HepG2 (cell line): ENCODE data around the gene PSMB3. TPM values are rescaled to one million over a fixed set of nuclear protein-coding genes. Genes with fewer than 3 reads are reported as not detected.
A peak's percentile ranks its signal among the peaks of the same experiment; 100 is the strongest.

ENCODE experiments used
- CCDC6 ChIP-seq: sonication (generic); formaldehyde crosslinking; IDR thresholded peaks from 2 replicates; pipeline ENCODE4 v1.8.1; 2022; ENCODE audit warnings: mild to moderate bottlenecking, missing genetic modification reagents, moderate library complexity
- CSRNP1 ChIP-seq: sonication (generic); formaldehyde crosslinking; IDR thresholded peaks from 2 replicates; pipeline ENCODE4 v1.8.1; 2023; ENCODE audit warnings: mild to moderate bottlenecking, missing genetic modification reagents
- CTCF ChIP-seq: sonication (generic); formaldehyde crosslinking; IDR thresholded peaks from 2 replicates; pipeline ENCODE4 v1.5.0; 2020; ENCODE audit warnings: mild to moderate bottlenecking, missing genetic modification reagents, moderate library complexity
- FOXJ3 ChIP-seq: sonication (generic); formaldehyde crosslinking; IDR thresholded peaks from 2 replicates; pipeline ENCODE4 v1.4.0; 2020; ENCODE audit warnings: missing genetic modification reagents, mild to moderate bottlenecking, borderline replicate concordance
- HDAC6 ChIP-seq: fragments of 200-600 bp; sonication (generic); IDR thresholded peaks from 2 replicates; pipeline ENCODE4 v1.7.0; 2017; ENCODE audit warnings: mild to moderate bottlenecking, antibody characterized with exemption, low read length, low read depth
- JUND ChIP-seq: sonication (generic); formaldehyde crosslinking; IDR thresholded peaks from 2 replicates; pipeline ENCODE4 v1.8.0; 2022; ENCODE audit warnings: mild to moderate bottlenecking, missing genetic modification reagents
- MZF1 ChIP-seq: sonication (generic); formaldehyde crosslinking; IDR thresholded peaks from 2 replicates; pipeline ENCODE4 v1.8.1; 2023; ENCODE audit warnings: mild to moderate bottlenecking, missing genetic modification reagents, borderline replicate concordance
- NR0B2 ChIP-seq: sonication (generic); formaldehyde crosslinking; IDR thresholded peaks from 2 replicates; pipeline ENCODE4 v1.4.0; 2020; ENCODE audit warnings: mild to moderate bottlenecking, missing genetic modification reagents
- PCBP1 ChIP-seq: fragments of 200-400 bp; formaldehyde crosslinking; IDR thresholded peaks from 2 replicates; pipeline ENCODE4 v1.6.1; 2017; ENCODE audit warnings: mild to moderate bottlenecking, low read depth, low read length, borderline replicate concordance
- RARA ChIP-seq: IDR thresholded peaks from 2 replicates; pipeline ENCODE4 v1.6.1; 2016; ENCODE audit warnings: missing genetic modification reagents, missing compliant biosample characterization
- SATB2 ChIP-seq: sonication (generic); formaldehyde crosslinking; IDR thresholded peaks from 2 replicates; pipeline ENCODE4 v1.5.0; 2020; ENCODE audit warnings: missing genetic modification reagents
- SIN3B ChIP-seq: fragments of 150-350 bp; IDR thresholded peaks from 2 replicates; pipeline ENCODE4 v1.6.1; 2014; ENCODE audit warnings: low read length
- SMAD1 ChIP-seq: sonication (generic); formaldehyde crosslinking; IDR thresholded peaks from 2 replicates; pipeline ENCODE4 v1.4.0; 2020; ENCODE audit warnings: missing genetic modification reagents, low read depth, mild to moderate bottlenecking, borderline replicate concordance
- YEATS4 ChIP-seq: sonication (generic); formaldehyde crosslinking; IDR thresholded peaks from 2 replicates; pipeline ENCODE4 v1.4.0; 2020; ENCODE audit warnings: missing genetic modification reagents, borderline replicate concordance
- ZNF430 ChIP-seq: sonication (generic); formaldehyde crosslinking; IDR thresholded peaks from 2 replicates; pipeline ENCODE4 v1.9.0; 2021; ENCODE audit warnings: mild to moderate bottlenecking, missing genetic modification reagents
- ZNF512 ChIP-seq: sonication (generic); formaldehyde crosslinking; IDR thresholded peaks from 2 replicates; pipeline ENCODE4 v1.4.0; 2020; ENCODE audit warnings: mild to moderate bottlenecking, missing genetic modification reagents
- ZNF556 ChIP-seq: sonication (generic); formaldehyde crosslinking; IDR thresholded peaks from 2 replicates; pipeline ENCODE4 v1.4.0; 2020; ENCODE audit warnings: mild to moderate bottlenecking, missing genetic modification reagents, borderline replicate concordance
- ZNF605 ChIP-seq: sonication (generic); formaldehyde crosslinking; IDR thresholded peaks from 2 replicates; pipeline ENCODE4 v1.8.0; 2022; ENCODE audit warnings: mild to moderate bottlenecking, missing genetic modification reagents
- ZNF615 ChIP-seq: sonication (generic); formaldehyde crosslinking; IDR thresholded peaks from 2 replicates; pipeline ENCODE4 v1.5.0; 2020; ENCODE audit warnings: mild to moderate bottlenecking, missing genetic modification reagents, borderline replicate concordance
- ZNF710 ChIP-seq: sonication (generic); formaldehyde crosslinking; IDR thresholded peaks from 2 replicates; pipeline ENCODE4 v1.5.0; 2020; ENCODE audit warnings: mild to moderate bottlenecking, missing genetic modification reagents, borderline replicate concordance
- ZNF75D ChIP-seq: sonication (generic); formaldehyde crosslinking; IDR thresholded peaks from 2 replicates; pipeline ENCODE4 v1.8.1; 2023; ENCODE audit warnings: missing genetic modification reagents, mild to moderate bottlenecking, borderline replicate concordance
- polyA plus RNA-seq, 8 experiments: library from polyadenylated mRNA; depleted of rRNA in 3 of 8; stranded (reverse) in 7 of 8; unstranded in 1 of 8; fragments of >200 nt; fragmentation: Illumina TruSeq in 4 of 8; extraction: Trizol in 4 of 8; gene quantifications; 2 replicates each; pipeline versions ENCODE4 v1.2.1 to v1.2.3, GENCODE V29; 2011 to 2016; ENCODE audit warnings: low read depth in 4 of 8, missing spikeins in 1 of 8, mixed read lengths in 1 of 8; ENCODE audit not compliant: insufficient read depth in 1 of 8
- total RNA-seq, 5 experiments: library from RNA; depleted of rRNA; stranded (reverse); fragments of >200 nt; fragmentation: Illumina TruSeq; extraction: Trizol; gene quantifications; 2 replicates each; pipeline ENCODE4 v1.2.3, GENCODE V29; 2016; ENCODE audit warnings: low read depth in 1 of 5

Gene PSMB3
- total and polyA plus RNA-seq, 2 of the 13 experiments (the other 11 are each of a cell fraction or from before 2014, with no cell fraction given), result 366 to 517 TPM

GRCh38 chr17:38730526-38731379 is 21.8 kb upstream of the PSMB3 start (continued):
- TF ChIP-seq FOXJ3 (CRISPR knock-in tag), result no peak
- peak; percentile 47; the same call in 1 of the 2 replicates for TF ChIP-seq ZNF605 (CRISPR knock-in tag)
- TF ChIP-seq NR0B2 (CRISPR knock-in tag), result 0 out of 2 replicates have a peak, but pooled peaks have one; percentile 43
- TF ChIP-seq ZNF556, result peak; percentile 77; the same call in 1 of the 2 replicates
- TF ChIP-seq PCBP1, result no peak
- TF ChIP-seq ZNF615, result no peak
- TF ChIP-seq HDAC6, result no peak
- peak; percentile 31 for TF ChIP-seq CTCF (CRISPR knock-in tag)
- peak; percentile 92; the same call in 1 of the 2 replicates for TF ChIP-seq CSRNP1 (CRISPR knock-in tag)
- TF ChIP-seq CCDC6, result no peak
- no peak for TF ChIP-seq ZNF430 (CRISPR knock-in tag)
- TF ChIP-seq SIN3B, result no peak
- TF ChIP-seq RARA (CRISPR knock-in tag), result peak; percentile 47
- no peak; the same call in 1 of the 2 replicates for TF ChIP-seq ZNF710 (CRISPR knock-in tag)
- no peak for TF ChIP-seq JUND (CRISPR knock-in tag)
- TF ChIP-seq ZNF512 (CRISPR knock-in tag), result no peak
- TF ChIP-seq SMAD1, result no peak
- TF ChIP-seq ZNF75D (CRISPR knock-in tag), result no peak
- TF ChIP-seq SATB2 (CRISPR knock-in tag), result no peak
- no peak for TF ChIP-seq MZF1 (CRISPR knock-in tag)
- peak; percentile 40; the same call in 1 of the 2 replicates for TF ChIP-seq YEATS4
